Brain pericyte (primary cell): ENCODE data around the gene ATXN7.

Experiments used
- DNase-seq: peaks from one replicate; pipeline ENCODE4 v3.0.0-alpha.2; 2012; ENCODE audit warnings: low read depth, low spot score

Gene ATXN7

DNA sequence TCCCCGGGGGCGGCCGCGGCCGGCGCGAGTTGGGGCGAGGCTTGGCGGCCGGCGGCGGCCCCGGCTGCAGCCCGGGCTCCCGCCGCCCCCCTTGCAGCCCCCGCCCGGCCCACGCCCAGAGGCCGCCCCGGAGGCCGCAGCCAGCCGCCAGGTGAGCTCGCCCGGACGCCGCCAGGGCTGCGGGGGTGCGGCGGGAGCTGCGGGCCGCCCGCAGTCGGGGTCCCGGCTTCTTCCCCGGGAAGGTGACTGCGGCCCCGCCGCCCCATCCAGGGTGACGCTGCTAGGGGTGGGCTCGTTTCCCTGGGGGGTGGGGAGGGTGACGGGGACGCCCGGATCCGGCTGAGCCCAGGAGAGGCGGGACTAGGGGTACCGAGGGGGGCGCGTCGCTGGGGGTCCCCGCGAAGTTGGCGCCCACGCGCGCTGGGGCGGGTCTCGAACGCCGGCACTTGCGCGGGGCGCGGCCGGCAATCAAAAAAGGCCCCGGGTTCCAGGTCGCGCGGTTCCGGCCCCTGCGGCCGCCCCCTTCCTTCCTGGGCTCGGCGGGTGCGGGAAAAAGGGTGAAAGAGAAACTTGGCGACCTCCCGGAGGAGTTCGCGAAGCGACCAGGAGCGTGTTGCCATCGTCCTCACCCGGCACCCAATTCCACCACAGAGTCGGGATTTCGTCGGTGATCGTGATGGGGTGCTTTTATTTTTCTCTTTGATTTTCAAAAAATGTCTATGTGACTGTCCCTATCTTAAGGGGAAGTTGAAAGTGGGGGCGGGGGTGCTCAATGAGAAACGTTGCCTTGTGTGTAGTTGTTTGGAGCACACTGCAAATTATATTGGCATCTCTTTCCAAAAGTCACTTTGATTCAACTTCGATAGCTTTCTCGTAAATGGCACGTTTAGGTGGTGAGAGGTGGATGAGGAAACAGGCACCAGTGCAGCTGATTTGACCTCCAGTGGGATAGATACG, 619 bp downstream of the ATXN7 start:
- DNase-seq = no peak

DNA sequence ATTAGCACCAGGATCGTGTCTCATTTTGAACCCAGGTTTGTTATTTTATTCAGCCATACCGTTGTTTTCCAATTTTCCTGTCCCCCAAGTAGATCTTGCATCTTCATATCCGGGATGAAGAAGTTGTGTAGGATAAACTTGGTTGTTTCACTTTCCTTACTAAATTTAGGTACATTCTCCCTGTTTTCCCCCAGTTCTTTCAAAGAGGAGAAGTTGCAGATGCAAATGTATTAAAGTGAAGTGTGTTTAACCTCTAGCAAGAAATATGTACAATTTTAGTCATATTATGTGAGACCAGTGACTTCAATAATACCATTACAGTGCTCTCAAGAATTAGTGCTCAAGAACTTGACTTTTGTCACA, 1.3 kb downstream of the ATXN7 start:
- no peak for DNase-seq

DNA sequence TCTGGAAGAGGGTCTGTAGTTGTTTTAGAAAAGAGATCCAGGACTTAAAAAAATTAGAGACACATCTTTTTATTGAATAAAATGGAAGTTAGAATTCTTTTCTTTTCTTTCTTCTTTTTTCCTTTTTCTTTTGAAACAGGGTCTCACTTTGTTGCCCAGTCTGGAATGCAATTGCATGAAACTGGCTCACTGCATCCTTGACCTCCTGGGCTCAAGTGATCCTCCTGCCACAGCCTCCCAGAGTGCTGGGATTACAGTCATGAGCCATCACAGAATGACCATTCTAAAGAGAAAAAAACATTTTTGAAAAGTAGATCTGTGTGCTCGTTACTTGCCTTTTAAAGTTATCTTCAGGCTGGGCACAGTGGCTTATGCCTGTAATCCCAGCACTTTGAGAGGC, 3.6 kb downstream of the ATXN7 start:
- no peak for DNase-seq

DNA sequence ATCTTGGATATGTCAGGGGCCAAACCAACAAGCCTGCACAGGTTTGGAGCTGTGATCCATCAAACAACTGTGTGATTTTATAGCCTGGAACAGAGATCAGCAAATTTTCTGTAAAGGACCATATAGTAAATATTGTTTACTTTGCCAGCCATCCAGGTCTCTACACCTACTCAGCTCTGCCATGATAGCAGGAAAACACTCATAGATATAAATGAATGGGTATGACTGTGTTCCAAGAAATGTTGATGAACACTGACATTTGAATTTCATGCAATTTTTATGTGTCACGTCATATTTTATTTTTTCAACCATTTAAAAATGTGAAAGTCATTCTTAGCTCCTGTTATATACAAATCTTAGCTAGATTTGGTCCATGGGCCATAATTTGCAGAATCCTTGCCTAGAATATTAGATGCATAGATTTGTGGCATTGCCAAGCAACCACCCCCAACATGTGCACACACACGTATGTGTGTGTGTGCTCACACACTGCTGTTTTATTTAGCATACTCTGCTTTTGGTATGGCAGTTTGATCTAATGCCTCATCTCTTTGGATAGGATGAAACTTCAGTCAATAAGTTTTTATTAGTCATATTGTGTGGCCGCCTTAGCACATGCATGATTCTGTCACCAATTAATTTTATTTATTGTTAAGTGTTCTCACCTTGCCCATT, 6.4 kb downstream of the ATXN7 start:
- no peak for DNase-seq

DNA sequence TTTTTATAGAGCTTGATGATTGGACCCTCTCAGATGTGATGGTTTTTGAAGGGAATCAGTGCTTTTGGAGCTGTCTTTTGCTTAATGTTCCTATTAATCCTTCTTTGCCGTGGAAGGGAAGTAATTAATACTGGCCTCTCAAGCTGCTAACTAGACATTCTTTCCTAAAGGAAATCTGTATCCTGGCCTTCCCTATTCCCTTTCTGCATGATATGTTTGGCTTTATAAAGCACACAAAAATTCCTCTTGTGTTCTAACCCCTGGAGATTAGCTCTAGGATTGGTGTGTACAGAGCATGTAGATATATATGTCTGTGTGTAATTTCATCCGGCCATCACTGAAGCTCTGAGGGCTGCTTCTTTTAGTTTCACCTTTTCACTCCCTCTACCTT, 6.9 kb downstream of the ATXN7 start:
- no peak for DNase-seq

DNA sequence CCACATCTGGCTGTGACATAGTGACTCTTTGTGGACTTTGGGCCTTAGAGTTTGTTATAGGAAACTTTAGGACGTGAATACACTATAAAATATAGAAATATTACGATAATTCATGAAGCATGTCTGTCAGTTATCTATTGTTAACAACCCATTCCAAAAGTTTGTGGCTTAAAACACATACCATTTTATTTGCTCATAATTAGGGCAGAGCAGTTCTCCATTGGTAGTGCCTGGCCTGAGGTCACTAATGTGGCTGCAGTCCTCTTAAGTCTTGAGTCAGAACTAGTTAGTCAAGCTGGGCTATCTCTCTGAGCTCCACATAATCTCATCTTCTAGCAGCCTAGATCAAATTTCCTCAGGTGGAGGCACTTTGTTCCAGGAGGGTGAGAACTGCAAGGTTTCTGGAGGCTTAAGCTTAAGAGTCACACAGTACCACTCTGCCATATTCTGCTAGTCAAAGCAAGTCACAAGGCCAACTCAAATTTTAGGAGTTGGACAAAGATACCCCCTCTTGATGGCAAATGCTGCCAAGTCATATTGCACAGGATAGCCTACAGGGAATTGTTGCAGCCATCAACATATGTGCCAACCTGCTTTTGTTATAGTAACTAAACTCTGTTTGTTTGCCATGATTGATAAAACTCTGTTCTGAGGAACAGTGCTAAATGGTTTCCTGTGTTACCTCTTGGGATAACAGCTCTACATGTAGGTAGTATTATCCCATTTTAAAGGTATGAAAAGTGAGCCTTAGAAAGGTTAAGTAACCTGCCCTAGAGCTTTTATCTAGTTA, 8.7 kb downstream of the ATXN7 start:
- no peak for DNase-seq

DNA sequence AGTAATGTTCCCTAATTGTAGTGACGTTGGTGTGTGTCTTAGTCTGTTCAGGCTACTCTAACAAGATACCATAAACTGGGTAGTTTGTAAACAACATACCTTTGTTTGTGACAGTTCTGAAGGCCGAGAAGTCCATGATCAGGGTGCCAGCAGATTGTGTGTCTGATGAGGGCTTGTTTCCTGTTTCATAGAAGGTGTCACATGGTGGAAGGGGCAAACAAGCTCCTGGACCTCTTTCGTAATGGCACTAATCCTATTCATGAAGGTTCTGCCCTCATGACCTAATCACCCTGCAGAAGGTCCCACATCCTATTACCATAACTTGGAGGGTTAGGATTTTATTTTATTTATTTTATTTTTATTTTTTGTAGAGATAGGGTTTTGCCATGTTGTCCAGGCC, 11.1 kb downstream of the ATXN7 start:
- no peak for DNase-seq

DNA sequence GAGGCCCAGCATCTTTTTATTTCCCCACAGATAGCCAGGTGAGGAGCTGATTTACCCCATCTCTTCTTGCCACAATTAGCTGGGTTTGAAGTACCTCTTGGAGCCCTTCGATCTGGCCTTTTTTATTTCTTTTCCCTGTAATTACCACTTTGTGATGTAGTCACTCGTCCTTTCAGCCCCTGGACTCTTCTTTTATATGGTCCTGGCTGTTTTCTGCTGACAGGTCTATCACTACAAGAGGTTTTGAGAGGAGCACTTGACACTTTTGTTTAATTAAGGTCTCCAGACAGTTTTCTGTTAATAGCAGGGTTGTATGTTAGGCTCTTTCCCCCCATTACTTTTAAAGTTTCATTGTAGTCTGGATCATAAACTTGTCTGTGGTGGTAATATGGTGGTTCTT, 11.8 kb downstream of the ATXN7 start:
- DNase-seq = no peak

DNA sequence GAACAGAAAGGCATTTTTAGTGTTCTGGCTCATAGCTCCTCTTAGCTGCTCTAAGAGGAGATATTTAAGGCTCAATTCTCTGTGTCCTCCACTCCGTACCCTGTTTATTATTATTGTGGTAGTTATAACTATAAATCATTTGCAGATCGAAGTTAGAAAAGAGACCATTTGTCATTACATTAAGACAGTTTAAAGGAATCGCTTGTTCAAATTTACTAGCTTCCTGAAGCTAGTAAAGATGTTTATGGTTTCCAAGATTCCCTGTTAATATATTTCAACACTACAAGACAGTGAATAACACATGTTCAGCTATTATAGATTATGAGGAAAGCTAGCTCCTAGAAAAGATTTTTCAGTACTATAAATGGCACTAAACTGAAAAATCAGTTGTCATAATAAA, 12.6 kb downstream of the ATXN7 start:
- DNase-seq = no peak

DNA sequence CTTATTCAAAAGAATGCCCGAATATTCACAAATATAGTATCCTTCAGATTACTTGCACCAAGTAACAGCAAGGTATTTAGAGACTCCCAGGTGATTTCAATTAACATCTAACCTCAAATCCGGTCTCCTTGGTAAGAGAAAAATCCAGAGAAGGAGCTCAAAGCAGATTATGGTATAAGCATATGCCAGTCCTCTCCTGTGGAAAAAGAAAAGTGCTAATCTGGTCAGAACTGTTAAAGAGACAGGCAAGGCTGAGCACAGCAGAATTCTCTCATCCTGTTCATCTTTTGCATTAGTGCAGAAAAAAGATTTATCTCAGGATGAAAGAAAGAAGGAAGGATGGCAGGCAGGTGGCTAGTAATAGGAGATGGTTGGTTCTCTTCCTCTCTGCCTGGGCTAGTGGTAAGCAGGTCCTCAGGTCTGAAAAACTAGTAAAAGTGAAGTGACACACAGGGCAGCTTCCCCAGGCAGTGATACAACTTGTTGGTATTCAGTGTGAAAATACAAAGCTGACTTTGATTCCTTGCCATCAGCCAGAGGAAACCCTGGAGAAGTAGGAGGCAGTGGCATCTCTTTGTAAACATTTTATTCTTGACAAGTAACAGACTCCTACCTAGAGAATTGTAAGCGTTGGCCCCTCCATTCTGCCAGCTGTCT, 14.2 kb downstream of the ATXN7 start:
- no peak for DNase-seq

DNA sequence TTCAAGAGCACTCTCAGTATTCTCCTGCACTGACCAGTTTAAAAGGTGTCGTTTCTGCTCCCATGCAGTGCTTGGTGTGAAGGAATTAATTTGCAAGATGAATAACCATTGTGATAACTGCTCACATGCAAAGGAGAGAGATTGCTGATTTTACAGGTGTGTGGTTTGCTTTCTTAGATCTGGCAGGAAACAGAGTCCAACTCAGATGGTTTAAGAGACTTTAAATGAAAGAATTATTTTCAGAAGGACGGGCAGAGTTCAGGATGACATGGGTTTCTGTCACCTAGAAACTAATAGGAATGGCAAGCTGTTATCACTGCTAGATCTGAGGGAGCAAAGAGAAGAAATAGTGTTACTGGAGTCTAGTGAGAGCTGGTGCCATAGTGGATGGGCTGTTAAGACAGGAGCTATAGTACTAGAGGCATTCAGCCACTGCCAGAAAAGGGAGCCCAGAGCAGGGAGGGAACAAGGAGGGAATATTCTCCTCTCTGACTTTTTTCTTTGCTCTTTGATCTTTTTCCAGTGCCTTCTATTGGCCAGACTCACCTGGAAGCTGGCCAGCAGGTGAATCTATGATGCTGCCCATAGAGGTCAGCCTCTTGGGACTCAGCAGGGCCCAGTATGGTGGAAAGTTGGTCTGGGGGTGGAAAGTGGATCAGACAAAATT, 14.9 kb downstream of the ATXN7 start:
- DNase-seq = no peak

DNA sequence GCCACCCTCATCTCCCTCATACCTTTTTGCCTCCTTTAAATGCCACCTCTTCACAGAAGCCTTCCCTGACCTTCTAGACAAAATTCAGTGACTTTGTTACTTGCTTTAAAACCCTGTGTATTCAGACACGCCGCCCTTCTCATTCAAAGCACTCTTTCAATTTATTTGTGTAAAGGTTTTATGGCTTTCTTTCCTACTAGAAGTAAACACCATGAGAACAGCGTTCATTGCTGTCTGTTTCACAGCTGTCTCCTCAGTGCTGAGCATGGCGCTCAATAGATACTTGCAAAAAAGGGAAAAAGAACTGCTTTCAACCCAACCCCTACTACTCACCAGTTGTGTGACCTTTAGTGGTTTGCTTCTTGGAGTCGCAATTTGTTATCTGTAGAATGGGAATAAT, 17.0 kb downstream of the ATXN7 start:
- DNase-seq = no peak

DNA sequence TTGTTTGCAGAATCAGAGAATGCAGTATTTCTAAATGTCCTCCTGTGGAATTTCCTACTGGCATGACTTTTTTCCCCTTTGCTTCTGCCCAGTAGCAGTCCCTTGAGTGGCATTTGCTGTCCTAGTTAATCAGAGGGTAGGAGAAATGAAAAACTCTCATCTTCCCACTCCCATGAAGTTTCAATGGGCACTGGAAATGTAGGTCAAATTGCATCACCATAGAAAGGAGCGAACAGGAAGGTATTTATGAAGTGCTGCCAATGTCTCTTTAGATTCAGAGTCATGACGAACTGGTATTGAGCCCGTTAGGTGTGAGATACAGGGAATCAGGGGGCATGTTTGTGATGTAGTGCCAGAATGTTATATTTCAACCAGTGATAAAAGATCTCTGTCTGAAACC, 23.2 kb downstream of the ATXN7 start:
- no peak for DNase-seq

DNA sequence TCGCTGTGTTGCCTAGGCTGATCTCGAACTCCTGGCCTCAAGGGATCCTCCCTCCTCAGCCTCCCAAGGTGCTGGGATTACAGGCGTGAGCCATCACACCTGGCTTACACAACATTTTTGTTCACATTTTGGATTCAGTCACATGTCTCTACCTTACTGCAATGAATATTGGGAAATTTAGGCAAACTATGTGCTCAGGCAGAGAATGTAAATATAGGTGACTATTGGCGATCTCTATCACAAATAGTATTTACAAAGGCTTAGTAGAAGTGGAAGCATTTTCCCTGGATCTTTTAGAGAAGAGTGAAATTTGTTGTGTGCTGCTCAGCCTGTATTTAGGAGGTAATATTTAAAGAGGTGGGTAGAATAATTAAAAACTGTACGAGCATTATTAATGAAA, 27.9 kb downstream of the ATXN7 start:
- no peak for DNase-seq

DNA sequence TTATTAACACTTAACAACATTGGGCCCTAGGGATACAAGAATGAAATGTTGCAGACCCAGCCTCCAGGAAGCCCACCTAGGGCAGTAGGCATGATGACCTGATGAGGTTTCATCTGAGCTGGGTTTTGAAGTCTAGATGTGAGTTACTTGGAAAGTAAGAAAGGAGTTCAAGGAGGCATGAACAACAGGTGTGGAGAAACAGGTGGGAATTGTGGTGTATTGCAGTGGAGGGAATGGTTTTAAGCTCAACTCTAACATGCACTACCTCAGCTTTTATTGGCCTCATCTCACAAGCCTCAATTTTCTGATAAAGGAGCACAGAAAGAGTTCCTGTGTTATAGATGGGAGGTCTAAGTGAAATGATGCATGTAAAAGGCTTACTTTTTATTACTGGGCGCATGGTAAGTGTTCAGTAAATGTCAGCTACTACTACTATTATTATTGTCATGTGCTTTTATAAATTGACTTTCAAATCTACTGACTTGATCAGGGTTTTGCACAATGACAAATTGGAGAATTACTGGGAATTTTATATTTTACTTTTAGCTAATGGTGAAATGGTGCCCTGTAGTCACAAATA, 29.2 kb downstream of the ATXN7 start:
- DNase-seq = no peak

DNA sequence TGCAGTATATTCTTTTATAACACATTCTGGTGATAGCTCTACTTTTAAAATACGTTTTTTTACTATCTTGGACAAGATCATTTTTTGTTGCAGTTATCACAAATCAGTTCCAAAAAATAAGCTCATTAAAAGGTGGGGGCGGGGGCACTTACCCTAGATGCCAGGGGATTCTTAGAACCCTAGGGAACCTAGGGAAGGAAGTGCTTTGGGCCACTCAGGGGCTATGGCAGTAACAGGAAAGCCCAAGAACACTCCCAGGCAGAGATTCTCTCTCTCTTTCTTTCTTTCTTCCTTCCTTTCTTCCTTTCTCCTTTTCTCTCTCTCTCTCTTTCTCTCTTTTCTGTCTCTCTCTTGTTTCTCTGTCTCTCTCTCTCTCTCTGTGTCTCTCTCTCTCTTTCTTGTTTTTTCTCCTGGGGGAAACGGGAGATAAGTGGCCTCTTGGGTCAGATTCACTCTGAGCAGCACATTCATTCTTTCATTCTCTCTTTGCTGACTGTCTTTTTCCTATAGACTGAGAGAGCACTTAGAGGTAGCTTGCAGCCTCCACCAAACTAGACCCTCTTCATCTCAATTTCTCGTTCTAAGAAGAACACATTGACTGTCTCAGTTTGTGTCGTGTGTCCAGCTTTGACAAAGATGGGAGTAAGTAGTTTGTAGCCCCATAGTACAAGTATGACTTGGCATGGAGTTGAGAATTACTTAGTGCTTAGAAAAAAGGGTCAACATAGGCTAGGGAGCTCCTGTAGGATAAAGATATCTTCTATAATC, 31.9 kb downstream of the ATXN7 start:
- DNase-seq = no peak

DNA sequence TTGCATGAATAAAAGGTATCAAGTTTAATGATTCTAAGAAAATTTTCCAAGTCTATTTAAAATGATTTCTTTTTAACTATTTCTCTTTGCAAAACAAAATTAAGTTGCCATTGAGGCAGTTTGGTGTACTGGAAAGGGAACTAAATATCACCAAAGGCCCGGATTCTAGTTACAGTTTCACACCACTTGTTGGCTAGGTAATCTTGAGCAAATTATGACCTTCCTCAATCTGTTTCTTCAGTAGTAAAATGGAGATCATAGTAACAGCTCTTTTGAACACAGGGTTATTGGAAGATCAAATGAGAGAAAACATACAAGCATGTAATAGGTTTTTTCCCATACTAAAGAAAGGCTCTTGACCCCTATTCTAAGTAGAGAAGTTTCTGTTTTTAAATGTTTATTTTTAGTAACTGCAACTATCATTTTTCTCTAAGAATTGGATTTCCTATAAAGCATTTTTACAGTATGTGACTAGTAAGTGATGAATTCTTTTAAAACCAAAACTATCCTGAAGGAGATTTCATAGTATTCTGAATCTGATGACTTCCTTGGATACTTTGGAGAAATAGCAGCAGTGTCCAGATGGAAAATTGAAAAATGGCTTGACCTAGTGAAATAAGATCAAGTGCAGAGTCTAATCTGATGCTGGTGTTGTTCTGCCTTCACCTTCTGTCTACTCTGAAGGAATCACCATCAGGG, 32.8 kb downstream of the ATXN7 start:
- DNase-seq = no peak

DNA sequence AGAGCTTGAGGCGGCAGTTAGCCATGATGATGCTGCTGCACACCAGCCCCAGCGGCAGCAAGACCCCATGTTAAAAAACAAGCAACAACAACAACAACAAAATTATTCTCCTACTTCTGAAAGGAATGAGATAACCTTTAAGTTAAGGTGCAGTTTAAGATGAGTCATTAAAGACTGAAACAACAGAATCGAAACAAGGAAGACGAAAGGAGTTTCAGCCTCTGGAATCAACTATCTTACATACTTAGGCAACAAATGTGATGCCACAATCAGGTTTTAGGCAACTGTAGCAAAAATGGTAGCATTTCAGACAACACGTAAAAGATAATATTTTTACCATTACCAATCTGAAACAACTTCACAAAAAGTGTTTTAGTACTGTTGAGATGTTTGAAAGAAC, 36.3 kb downstream of the ATXN7 start:
- no peak for DNase-seq

DNA sequence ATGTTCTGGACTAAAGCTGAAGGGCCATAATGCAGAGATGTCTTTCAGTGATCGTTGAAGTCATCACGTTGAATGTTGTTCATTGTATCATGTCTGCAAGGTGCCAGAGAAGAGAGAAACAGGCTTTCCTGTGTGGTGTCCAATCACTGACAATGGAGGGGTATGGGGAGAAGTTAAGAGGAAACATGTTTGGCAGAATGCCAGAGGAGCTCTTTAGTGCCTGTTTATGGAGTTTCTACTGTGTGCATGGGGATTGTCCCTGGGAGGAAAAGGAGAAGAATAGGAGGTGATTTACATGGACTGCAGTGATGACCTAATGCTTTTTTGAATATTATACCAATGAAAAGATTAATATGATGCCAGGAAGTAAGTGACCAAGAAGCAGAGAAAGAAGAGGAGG, 36.8 kb downstream of the ATXN7 start:
- DNase-seq = no peak
